Measurements from ENCODE around the gene RFPL2. TPM values are rescaled to one million over a fixed set of nuclear protein-coding genes. Genes with fewer than 3 reads are reported as not detected.
A peak's percentile ranks its signal among the peaks of the same experiment; 100 is the strongest.

Gene RFPL2
- total RNA-seq, 1 donor from 2014 or later = not detected

- H3K9me3 ChIP-seq = no peaks in the 10 kb centered on the region
- no peak overlapping the region for H3K27ac ChIP-seq
- ATAC-seq (no peak), DNase-seq (no peak)
- intact Hi-C loops (cut with DNase I) = no loop called here
- TF ChIP-seq CTCF (IDR thresholded peaks at IDR 0.05) = no peak
- H3K36me3 ChIP-seq = no peaks in the 10 kb centered on the region
- no peak overlapping the region for H3K4me3 ChIP-seq
- H3K27me3 ChIP-seq (ENCODE audit: low read depth) = peaks cover 3% of the 10 kb centered on the region
- no peaks in the 10 kb centered on the region for H3K4me1 ChIP-seq
Measured at GRCh38 chr22:32185821-32186220, 19.1 kb downstream of the RFPL2 start.

GRCh38 chr22:32183625-32184024 is 21.2 kb downstream of the RFPL2 start:
- Histone ChIP-seq H3K4me3 (no peak overlapping the region), H3K27ac (no peak overlapping the region), H3K9me3 (no peaks in the 10 kb centered on the region), H3K27me3 (ENCODE audit: low read depth) (peaks cover 4% of the 10 kb centered on the region), H3K36me3 (no peaks in the 10 kb centered on the region), H3K4me1 (no peaks in the 10 kb centered on the region)
- TF ChIP-seq CTCF (IDR thresholded peaks at IDR 0.05) = no peak
- DNase-seq (no peak), ATAC-seq (no peak)
- intact Hi-C loops (cut with DNase I) = no loop called here

- Histone ChIP-seq H3K36me3 (no peaks in the 10 kb centered on the region), H3K27ac (no peak overlapping the region), H3K27me3 (ENCODE audit: low read depth) (peaks cover 27% of the 10 kb centered on the region), H3K4me3 (no peak overlapping the region), H3K4me1 (peaks cover 3% of the 10 kb centered on the region), H3K9me3 (no peaks in the 10 kb centered on the region)
- DNase-seq (no peak), ATAC-seq (no peak)
- TF ChIP-seq CTCF (IDR thresholded peaks at IDR 0.05) = no peak
- intact Hi-C loops (cut with DNase I) = no loop called here
Measured at GRCh38 chr22:32181043-32181442, 23.8 kb downstream of the RFPL2 start.

- no peaks in the 10 kb centered on the region for H3K9me3 ChIP-seq
- intact Hi-C loops (cut with DNase I) = no loop called here
- no peak overlapping the region for H3K4me3 ChIP-seq
- no peaks in the 10 kb centered on the region for H3K36me3 ChIP-seq
- no peak for TF ChIP-seq CTCF (IDR thresholded peaks at IDR 0.05)
- peaks cover 6% of the 10 kb centered on the region for H3K4me1 ChIP-seq
- no peak for DNase-seq
- ATAC-seq = no peak
- peaks cover 43% of the 10 kb centered on the region for H3K27me3 ChIP-seq (ENCODE audit: low read depth)
- no peak overlapping the region for H3K27ac ChIP-seq
Measured at GRCh38 chr22:32177221-32177765, 27.6 kb downstream of the RFPL2 start.

GRCh38 chr22:32175683-32176644 is 28.9 kb downstream of the RFPL2 start:
- ATAC-seq (peak in 1 of 2 donors; percentile 9), DNase-seq (no peak)
- no peaks in the 10 kb centered on the region for H3K9me3 ChIP-seq
- H3K27me3 ChIP-seq (ENCODE audit: low read depth) = peaks cover 43% of the 10 kb centered on the region
- no peaks in the 10 kb centered on the region for H3K36me3 ChIP-seq
- no peak overlapping the region for H3K27ac ChIP-seq
- intact Hi-C loops (cut with DNase I) = no loop called here
- H3K4me3 ChIP-seq = no peak overlapping the region
- no peak for TF ChIP-seq CTCF (IDR thresholded peaks at IDR 0.05)
- H3K4me1 ChIP-seq = peaks cover 6% of the 10 kb centered on the region

All from lower lobe of right lung (tissue), 2 donors.